GM21390 (cell line): ENCODE data around the gene NAA15.
A peak's percentile ranks its signal among the peaks of the same experiment; 100 is the strongest.
"Not testable (repeated sequence)": the region's sequence is repeated elsewhere in the genome, so short reads cannot be mapped to it uniquely, and the experiment has no call there.

Source experiments
- ATAC-seq: cut with Tn5 transposase; IDR thresholded peaks from one replicate; pipeline ENCODE4 v1.9.1; 2021; ENCODE audit not compliant: unreplicated experiment

The NAA15 gene

DNA sequence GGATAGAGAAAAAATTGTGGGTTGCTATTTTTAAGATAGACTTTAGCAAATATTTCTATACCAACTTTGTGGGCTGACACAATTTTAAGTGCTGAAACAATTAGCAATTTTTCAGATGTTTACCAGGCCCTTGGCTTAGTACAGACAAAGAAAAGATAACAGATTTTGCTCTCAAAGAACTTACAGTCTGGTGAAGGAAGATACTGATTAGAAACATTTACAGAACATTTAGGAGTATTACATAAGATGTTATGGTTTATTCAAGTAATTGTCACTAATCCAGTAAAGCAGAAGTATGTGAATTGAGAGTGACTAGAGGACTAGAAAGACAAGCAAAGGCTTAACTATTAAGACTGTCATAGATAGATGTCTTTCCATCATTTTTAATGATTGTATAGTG is 36.3 kb downstream of the NAA15 start:
- ATAC-seq = no peak

DNA sequence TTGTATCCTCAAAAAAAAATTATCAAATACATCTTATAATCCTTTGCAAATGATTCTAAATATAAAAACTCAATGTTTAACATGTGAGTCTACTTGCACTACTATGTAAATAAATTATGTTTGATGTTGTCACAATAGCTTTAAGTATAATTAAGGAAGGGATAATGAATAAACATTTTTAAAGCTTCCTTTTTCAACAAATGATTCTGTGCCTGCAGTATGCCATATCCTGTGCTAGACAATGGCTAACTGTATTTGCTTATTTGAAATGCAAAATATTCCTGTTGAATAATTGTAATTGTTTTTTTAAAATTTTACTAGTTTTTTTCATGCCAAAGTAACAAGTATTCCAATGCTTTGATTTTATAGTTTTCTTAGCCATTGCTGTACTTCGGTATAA is 60.0 kb downstream of the NAA15 start:
- no peak for ATAC-seq

DNA sequence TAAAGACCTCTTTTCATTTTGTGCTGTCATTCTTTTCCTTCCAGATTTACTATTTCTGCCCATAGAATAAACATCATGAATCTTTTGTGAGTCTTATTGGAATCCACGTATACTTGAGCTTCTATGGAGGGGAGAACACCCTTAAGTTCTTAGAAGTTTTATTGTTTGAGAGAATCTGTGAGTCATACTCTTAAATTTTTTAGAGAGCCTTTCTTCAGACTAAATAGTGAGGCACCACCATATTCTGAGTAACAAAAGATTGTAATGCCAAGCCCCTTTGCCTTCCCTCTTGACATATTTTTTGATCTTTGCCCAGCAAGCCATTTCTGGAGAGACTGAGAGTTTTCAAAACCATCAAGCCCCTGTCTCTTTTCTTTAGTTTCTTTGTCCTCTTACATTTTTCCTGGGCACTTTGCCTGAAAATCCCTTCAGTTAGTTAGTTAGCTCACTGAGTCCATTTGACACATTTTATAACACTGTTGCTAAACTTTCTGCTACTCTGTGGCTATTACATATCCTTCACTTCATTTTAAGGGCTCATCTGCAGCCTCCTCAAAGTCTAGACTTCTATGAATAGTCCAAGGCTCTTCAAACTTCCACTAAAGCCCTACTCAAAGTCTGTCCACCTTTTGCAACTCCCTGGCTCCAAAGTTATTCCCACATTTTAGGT is 66.3 kb downstream of the NAA15 start:
- ATAC-seq = no peak

DNA sequence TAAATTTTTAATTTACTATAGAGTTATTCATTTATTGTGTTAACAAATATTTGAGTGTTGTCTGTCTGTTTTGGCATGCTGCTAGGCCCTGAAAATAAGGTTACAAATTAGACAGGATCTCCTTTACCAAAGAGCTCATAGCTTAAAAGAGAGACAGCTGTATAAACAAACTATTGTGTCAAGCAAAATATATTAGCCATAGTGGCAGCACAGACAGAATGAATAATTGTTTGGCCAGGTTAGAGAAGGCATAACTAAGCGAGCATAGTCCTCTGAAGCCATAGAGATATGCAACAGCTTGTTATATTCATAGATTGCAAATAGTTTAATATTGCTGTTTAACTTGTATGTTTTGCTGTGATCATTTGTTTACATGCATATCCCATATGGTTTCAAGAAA is 67.7 kb downstream of the NAA15 start:
- no peak for ATAC-seq

DNA sequence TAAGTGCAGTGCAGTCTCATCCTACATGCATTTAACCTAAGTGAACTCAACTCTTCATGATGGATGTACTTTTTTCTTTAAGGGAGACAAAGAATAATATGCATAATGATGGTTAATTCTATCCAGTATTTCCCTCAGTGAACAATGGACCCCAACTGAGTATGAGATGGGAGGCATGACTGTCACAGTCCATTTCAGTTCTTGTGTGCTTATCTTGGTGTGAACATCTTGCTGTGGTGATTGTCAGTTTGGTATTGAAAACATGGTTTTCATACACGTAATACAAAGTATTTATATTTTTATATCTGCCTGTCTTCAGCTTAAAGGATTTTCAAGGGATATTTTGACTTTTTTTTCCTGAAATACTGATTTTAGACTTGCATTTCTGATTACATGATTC is 72.9 kb downstream of the NAA15 start:
- no peak for ATAC-seq

DNA sequence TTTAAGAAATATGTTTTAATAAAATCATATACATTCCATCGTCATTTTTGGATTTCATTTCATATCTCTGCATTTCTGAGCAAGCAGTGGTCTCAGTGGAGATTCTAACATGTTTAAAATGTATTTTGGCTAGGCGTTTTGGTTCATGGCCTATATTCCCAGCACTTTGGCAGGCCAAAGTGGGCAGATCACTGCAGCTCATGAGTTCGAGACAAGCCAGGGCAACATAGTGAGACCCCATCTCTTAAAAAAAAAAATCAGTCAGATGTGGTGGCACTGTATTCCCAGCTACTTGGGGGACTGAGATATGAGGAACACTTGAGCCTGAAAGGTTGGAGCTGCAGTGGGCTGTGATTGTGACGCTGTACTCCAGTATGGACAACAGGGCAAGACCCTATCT is 85.1 kb downstream of the NAA15 start:
- ATAC-seq = no peak

DNA sequence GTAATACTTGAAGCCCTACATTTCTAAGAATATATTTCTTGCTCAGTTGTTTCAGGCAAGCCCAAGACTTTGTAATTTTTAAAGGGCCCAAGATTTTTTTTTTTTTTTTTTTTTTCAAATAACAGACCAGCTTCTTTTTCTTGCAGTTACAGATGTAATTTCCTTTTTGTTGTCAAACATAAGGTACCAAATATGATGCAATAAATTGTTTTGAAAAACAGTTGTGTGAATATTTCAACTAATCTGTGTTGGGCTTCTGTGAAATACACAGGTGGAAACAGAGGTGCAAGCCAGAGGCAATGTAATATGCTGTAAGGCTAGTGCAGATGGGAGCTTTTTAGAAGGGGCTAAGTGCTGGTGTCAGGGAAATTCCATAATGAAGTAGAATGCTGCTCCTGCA is 87.8 kb downstream of the NAA15 start:
- no peak for ATAC-seq

DNA sequence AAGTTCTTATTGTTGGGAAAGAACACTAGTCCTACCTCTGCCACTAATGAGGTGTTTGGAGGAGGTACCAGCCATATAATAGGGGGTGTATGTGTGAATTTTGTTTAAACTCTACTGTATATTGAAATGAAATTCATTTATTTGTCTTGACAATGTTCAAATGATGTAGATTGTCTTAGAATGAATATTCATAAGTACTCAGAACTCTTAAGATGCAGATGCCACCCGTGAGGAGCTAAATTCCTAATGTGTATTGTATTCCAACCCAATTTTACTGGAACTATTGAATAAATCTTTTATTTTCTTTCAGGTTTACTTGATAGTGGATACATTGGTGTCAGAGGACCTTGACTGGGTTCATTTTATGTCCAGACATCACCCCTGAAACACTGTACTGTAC is 88.7 kb downstream of the NAA15 start:
- ATAC-seq = no peak

DNA sequence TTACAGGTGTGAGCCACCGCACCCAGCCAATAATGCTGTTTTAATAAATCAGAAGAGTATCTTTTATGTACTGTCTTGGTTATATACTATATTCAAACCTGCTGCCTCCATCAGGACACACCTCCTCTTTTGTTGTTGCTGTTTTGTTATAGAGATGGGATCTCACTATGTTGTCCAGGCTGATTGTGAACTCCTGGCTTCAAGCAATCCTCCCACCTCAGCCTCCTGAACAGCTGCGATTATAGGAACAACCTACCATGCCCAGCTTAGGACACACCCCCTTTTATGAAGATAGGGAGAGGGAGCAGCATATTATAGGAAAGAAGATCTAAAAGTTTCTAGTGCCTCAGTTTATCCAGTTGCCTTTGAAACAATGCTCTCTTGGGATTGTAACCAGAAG is 90.4 kb downstream of the NAA15 start:
- ATAC-seq = no peak

DNA sequence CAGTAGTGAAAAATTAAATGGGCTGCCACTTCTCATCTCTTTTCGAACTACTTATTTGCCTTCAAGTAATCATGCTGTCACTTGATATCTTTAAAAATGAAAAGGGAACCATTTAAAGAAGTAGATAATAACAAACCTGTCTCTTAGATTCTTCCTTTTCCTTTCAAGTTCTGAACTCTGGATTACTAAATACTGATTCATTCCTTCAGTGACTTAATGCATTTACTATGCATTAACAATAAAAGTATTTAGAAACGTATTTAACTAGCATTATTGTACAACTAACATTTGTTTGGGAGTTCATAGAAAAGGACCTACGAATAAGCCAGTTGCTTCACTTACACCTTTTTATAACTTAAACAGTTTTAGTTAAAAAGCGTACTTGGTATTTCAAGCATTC is 91.5 kb downstream of the NAA15 start:
- no peak for ATAC-seq

DNA sequence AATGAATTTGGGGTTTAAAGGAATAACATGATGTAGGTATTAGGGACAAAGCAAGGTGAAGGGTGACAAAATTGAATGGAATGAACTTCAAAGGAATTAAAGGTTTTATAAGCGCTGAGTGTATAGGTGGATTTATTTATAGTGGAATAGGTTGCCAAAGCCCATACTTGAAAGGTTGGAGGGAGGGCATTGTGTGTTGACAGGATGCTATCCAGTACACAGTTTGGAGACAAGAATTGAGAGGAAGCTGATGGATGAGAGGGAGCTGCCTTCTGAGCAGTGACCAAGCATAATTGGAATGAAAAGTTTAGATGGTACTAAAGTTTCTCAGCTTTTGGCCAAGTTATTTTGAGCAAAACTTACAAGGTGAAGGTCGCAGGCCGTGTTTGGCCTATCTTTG is 100.1 kb downstream of the NAA15 start:
- no peak for ATAC-seq

DNA sequence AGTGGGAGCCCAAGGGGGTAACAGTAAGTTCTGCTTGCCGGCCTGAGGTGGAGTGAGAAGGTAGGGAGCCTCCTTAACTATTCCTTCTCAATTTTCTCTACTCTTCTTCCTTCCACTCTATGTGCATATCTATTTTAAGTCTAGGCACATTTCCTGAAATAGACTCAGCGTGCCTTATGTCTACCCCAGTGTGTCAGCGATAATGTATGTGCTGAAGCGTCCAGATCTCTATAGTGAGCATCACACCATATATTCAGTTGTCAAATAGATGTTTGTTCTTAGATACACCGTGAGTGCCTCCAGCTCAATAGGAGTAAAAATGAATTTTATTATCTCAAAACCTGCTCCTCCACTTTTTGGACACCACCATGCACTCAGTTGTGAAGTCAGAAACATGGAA is 101.1 kb downstream of the NAA15 start:
- ATAC-seq = no peak

DNA sequence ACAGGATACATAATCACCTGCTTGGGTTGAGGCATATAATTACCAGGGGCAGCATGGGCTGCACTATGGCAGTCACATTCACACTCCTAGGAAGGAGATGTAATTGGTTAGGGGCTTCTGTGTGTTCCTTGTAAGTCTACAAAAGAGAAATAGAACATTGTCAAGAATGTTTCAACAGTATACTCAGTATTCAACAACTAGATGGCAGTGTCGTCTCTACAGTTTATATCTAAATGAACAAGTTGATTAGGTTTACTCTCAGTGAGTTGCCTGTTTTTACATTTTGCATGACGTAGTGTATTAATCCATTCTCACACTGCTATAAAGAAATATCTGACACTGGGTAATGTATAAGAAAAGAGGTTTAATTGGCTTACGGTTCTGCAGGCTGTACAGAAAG is 102.2 kb downstream of the NAA15 start:
- no peak for ATAC-seq

DNA sequence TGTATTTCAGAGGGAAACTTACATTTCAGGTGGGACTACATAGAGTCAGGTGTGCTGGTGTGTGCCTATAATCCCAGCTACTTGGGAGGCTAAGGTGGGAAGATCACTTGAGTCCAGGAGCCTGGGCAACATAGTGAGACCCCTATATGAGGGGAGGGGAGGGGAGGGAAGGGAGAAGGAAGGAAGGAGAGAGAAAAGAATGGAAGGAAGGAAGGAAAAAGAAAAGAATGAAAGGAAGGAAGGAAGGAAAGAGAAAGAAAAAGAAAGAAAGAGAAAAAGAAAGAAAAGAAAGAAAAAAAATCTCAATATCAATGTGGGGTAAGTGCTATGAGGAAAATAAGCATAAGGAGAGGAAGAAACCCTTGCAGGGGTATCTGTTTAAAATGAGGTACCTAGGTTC is 109.0 kb downstream of the NAA15 start:
- no peak for ATAC-seq

DNA sequence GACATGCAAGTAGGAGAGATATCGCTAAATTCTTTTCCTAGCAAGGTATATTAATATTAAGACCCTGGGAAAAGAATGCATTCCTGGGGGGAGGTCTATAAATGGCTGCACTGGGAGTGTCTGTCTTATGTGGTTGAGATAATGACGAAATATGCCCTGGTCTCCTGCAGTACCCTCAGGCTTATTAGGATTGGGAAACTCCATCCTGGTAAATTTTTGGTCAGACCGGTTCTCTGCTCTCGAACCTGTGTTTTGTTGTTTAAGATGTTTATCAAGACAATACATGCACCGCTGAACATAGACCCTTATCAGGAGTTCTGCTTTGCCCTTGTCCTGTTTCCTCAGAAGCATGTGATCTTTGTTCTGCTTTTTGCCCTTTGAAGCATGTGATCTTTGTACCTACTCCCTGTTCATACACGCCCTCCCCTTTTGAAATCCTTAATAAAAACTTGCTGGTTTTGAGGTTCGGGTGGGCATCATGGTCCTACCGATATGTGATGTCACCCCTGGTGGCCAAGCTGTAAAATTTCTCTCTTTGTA is 113.4 kb downstream of the NAA15 start:
- not testable (repeated sequence) for ATAC-seq

DNA sequence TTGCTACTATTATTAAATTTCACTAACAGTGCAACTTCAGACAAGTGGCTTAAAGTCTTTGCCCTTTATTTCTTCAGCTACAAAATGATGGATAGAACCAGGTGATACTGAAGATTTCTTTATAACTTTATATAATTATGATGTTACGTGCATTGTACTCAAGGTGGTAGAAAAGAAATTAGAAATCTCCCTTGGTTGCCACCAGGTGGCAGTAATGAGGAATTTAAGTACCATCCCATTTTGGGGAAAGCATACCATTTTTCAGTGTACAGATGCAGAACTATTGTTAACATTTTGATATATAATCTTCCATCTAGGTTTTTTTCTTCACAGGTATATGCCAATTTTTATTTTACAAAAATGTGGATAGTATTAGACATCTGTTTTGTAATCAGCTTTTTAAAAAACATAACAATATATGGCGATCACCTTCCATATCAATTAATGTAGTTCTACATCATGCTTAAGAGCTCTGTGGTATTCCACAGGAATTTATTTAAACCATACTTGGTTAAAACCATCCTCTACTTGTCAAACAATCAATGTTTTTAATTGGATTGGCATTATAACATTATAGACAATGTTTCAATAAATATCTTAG is 114.9 kb downstream of the NAA15 start:
- ATAC-seq = peak; percentile 41

DNA sequence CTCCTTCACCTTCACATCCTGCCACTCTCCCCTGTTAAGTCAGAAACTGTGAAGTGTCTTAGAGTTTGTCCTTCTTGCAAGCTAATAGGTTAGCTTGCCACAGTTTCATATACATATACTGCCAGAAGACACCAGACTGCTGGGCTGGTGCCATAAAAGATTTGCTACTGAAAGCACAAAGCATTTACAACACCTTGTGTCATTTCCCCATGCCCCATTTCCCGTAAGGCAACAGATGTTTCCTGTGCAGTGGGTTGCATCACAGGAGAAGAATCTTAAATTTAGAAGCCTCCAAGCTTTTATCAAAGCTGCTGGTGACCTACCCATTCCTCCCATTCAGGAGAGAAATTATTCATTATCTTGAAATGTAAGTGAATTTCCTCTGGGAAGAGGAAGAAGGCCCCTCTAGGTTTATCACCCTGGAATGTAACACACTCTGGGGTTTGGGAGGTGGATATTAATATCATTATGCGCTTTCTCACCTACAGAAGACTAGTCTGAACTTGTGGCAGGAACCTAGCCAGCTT is 118.1 kb downstream of the NAA15 start:
- peak; percentile 90 for ATAC-seq

DNA sequence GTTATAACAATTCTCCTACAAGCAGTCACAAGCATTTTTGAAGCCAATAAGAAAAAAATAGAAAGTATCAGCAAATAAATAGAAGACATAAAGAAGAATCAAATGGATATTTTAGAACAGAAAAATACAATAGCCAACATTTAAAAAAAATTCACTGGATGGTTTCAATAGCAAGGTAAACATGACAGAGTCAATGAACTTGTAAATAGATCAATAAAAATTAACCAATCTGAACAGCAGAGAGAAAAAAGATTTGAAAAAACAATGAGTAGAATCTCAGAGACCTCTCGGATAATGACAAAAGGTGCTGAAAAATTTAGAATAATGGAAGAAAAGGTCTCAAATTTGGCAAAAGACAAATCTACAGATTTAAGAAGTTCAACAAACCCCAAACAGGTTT is 119.3 kb downstream of the NAA15 start:
- ATAC-seq = no peak

DNA sequence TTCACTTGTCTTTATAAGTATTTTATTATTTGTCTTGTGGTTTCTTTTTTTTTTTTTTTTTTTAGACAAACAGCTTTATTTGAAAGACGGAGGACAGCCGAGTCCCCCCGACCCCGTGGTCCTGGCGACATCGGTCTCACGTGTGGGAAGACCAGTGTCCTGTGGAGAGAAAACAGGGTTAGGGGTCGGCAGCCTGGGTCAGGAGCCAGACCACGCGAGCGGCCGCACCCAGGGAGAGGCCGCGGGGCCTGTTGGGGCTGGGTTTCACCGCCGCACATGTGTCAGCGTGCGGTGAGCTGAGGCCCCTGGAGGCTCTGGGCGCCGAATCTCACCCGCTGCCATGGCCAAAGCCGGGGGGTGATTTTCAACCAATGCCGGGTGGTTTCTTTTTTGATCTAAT is 134.8 kb downstream of the NAA15 start:
- no peak for ATAC-seq

DNA sequence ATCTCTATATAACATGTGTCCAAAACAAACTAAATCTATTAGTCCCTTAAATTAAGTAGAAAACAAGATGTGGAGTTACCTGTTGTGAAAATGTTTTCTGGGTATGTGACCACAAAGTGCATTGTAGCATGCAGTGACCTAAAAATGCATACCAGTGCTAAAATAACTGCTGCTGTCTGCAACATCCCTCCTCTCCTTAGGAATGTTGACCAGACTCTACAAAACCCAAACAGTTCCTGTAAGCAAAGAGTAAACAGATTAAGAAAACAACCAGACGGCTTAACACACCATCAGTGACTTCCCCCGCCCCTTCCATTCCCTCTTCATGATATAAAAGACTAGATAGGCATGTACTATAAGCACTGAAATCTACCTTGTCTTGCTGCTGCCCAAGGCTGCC is 136.8 kb downstream of the NAA15 start:
- ATAC-seq = peak; percentile 53

DNA sequence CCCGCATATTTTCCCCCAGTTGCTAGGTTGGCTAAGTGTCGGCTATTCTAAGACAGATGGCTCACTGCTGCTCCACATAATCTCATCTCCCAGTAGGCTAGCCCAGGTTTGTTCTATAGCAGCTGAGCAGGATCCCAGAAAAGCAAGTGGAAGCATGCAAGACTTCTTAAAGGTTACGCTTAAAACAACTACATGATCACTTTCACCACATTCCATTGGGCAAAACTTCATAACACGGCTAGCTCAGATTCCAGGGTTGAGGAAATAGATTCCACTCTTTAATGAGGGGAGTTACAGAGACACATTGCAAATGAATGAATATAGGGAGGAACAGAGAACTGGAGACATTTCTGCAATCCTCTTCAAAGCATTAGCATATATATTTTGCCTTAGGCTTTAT is 139.7 kb downstream of the NAA15 start:
- no peak for ATAC-seq

DNA sequence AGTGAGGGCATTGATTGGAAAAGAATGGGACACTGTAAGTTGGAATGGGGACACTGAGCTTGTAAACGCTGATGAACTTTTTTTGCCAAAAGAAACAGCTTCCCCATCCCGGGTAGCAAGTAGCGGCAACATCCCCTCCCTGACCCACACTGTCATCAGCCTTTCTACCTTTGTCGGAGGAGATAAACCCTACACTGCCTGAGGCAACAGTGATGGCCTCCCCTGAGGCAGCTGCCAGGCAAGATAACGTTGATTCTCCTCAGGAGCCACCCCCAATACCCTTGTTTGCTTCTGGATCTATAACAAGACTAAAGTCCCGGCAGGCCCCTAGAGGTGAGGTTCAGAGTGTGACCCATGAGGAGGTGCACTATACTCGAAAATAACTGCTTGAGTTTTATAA is 142.4 kb downstream of the NAA15 start:
- no peak for ATAC-seq

DNA sequence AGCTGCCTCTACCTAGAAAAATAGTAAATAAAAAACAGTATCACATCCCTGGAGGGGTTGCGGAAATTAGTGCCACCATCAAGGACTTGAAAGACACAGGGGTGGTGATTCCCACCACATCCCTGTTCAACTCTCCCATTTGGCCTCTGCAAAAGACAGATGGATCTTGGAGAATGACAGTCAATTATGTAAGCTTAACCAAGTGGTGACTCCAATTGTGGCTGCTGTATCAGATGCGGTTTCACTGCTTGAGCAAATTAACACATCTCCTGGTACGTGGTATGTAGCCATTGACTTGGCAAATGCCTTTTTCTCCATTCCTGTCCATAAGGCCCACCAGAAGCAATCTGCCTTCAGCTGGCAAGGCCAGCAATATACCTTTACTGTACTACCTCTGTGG is 143.6 kb downstream of the NAA15 start:
- ATAC-seq = not testable (repeated sequence)
